NOMO-1 treated with DMSO at 0.1 percent for 48 hours (cell line): ENCODE measurements around the gene DRD2.
"Not testable (repeated sequence)": the region's sequence is repeated elsewhere in the genome, so short reads cannot be mapped to it uniquely, and the experiment has no call there.

Source experiments
- DNase-seq: peaks from one replicate; lab custom pipeline; 2025; ENCODE audit not compliant: unreplicated experiment; lab: John Stamatoyannopoulos, UW

Gene DRD2

DNA sequence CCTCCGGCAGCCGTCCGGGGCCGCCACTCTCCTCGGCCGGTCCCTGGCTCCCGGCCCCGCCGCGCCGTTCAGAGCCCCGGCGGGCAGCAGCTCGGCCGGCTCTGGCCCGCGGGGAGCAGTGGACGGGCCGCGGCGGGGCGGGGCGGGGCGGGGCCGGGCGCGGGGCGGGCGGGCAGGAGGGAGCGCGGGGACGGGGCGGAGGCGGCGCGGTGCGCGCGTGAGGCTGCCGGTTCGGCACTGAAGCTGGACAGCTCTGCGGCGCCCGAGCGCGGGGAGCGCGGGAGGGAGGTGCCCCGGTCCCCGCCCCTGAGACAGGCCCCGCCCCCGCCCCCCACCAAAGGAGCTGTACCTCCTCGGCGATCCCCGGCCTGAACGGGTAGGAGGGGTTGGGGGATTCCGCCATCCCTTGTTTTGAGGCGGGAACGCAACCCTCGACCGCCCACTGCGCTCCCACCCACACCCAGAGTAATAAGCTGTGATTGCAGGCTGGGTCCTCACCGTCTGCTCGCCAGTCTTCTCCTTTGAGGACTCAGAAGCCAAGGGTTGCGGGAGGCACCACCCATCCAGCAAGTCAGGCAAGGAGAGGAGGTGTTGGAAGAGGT, at the start of gene DRD2:
TSS of gene DRD2 (minus strand) at position 239 of the 602 bp plus-strand sequence. CDS start 50,747 bp downstream, outside the sequence.
- no peak for DNase-seq

- not testable (repeated sequence) for DNase-seq
Measured at GRCh38 chr11:113523906-113524305, 48.7 kb upstream of the DRD2 start.

DNA sequence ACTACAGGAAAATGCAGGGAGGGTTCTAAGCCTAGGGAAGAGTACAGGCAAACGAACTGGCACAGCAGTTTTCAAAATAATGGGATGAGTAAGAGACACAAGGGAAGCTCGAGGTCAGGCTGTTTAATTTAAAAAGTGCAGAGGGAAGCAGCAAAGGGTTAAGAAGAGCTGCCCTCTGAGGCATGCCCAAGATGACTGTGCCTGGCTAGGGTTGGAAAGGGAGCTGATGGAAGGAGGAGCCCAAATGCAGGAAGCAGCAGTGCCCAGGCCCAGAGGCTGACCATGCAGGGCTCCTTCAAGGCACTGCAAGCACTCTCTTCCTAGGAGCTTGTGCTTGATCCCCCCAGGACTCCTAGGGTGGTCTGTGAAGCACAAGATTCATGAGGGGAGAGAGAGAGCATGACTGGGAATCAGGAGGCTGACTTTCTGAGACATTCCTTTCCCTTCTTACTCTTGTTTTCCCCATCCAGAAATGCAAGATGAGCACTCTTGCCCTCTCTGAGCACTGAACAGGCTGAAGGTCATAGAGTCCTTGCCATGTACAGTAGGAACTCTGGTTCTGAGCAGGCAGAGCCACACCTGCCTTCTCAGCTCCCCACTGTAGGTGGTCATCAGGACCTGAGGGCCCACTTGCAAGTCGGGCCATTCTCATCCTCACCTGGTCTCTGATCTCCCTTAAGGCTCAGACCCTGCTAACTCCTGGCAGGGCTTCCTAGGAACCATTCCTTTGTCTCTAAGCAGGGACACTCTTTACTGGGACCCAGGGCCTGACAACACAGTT, 46.7 kb upstream of the DRD2 start:
- DNase-seq = no peak

GRCh38 chr11:113519989-113520613, 44.9 kb upstream of the DRD2 start:
- no peak for DNase-seq

DNA sequence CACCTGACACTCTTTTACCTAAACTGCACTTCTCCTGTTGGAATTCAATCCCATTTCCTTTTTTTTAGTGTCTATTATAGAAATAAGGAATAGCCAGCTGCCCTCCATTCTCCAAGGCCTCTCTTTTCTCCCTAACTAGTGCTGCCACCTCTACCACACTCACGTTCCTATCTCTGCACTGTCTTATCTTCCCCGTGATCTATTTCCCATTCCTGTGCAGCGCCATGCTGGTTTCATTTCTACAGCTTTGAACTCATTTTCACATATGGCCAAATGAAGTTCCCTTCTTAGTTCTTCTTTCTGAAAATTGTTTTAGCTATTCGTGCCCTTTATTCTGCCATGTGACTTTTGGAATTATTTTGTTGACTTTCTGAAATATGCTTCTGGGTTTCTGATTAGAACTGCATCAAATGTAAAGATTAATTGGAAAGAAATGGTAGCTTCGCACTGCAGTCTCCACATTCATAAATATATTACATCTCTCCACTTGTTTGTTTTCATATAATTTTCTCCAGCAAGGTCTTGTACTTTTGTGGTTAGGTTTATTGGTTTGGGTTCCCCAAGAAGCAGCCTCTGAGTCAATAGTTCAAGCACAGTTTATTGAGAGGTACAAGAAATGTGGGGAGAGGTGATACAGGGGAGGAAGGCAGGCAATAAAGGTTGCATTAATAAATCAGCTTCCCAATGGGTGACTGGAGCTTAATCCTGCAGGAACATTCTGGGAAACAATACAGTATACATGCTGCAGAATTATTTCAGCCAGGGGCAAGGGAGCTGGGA, 43.7 kb upstream of the DRD2 start:
- DNase-seq = no peak

- no peak for DNase-seq
Measured at GRCh38 chr11:113517361-113517760, 42.2 kb upstream of the DRD2 start.

- no peak for DNase-seq
Measured at GRCh38 chr11:113514856-113515255, 39.7 kb upstream of the DRD2 start.

DNA sequence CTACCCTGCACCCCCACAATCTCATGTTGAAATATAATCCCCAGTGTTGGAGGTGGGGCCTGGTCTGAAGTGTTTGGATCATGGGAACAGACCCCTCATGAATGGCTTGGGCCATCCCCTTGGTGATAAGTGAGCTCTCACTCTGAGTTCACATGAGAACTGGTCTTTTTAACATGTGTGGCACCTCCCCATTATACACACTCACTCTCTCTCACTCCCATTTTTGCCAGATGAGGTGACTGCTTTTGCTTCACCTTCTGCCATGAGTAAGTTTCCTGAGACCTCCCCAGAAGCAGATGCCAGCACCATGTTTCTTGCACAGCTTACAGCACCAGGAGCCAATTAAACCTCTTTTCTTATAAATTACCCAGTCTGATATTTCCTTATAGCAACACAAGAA, 32.1 kb upstream of the DRD2 start:
- no peak for DNase-seq

GRCh38 chr11:113506893-113507292, 31.7 kb upstream of the DRD2 start:
- DNase-seq = no peak

GRCh38 chr11:113506461-113506860, 31.3 kb upstream of the DRD2 start:
- no peak for DNase-seq

DNA sequence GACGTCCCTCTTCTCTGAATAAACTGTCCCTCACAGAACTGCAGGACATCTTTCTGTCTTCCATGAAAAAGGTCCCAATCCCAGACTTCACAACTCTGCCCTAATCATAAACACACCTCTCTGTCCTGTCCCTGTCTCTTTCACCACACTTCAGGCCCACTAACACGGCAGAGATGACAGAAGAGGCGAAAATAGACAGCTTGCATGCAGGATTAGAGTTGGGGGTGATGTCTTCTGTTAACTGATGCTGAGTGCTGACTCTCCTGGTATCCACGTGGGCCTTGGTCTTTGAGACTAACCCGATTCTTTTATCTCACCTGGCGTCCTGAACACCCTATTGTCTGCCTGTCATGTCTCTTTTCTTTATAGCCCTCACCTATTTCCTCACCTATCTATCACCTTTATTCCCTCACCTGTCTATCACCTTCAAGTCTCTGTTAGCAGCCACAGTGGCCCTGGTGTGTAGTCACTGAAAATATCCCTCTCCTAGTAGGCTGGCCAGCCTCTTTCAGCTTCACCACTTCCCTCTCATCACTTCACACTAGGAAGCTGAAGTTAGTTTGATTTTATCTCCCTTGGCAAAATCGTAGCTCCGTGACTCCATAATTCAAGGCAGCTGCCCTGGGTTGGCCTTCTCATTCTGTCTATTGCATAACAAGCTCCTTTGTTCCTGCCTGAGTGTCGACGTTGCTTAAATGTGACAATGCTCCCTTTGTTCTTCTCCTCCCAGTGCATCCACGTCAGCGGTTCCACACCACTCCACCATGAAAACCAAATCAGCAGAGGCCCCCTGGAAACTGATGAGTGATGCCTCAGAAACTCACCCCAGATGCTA, 30.6 kb upstream of the DRD2 start:
- no peak for DNase-seq

DNA sequence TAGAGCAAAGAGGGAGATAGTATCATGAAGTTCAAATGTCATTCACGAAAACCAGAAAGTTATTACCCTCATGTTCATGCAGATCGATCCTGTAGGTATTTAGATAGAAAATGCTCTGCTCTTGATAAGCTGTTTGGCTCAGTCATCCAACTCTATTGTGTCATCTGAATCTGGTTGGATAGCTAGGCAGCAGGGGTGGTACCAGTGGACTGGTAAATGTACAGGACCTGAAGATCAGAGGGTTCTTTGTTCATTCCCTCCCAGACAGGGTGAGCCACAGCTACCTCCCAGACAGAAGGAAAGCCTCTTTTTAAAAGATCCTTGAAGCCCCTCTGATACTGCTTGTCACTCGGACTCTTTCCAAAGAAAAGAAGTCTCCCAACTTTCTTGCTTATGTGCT, 29.8 kb upstream of the DRD2 start:
- DNase-seq = no peak

DNA sequence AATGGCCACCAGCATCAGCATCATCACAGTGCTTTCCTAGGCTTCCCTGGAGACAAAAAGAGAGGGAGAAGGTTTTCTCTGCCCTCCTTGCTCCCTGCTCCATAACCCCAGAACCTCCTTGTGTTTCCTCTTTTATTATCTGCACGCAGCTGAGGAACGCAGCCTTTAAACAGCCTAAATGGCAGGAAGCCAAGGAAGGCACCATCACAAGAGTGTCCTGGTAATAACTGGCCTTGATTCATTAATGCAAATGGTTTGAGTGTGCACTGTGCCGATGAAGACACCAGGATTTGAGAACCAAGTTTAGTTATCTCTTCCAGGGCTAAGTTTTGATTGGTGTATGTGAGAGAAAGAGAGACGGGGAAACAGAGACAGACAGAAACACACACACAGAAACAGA, 29.4 kb upstream of the DRD2 start:
- no peak for DNase-seq

GRCh38 chr11:113504071-113504470, 28.9 kb upstream of the DRD2 start:
- DNase-seq = no peak

- DNase-seq = no peak
Measured at GRCh38 chr11:113497066-113497910, 22.1 kb upstream of the DRD2 start.

- DNase-seq = no peak
Measured at GRCh38 chr11:113496026-113496651, 20.9 kb upstream of the DRD2 start.

- DNase-seq = no peak
Measured at GRCh38 chr11:113494021-113494420, 18.8 kb upstream of the DRD2 start.

- DNase-seq = peak; percentile 72
Measured at GRCh38 chr11:113493206-113493605, 18.0 kb upstream of the DRD2 start.

GRCh38 chr11:113488931-113489351, 13.7 kb upstream of the DRD2 start:
- no peak for DNase-seq
